ENCODE data around the gene PIEZO2.
"Not testable (repeated sequence)": the region's sequence is repeated elsewhere in the genome, so short reads cannot be mapped to it uniquely, and the experiment has no call there.

The PIEZO2 gene

GRCh38 chr18:10660179-10660884 lies 489.0 kb downstream of the PIEZO2 start:
- no peak for DNase-seq

GRCh38 chr18:10659594-10659993 lies 489.8 kb downstream of the PIEZO2 start:
- no peak for DNase-seq

GRCh38 chr18:10659000-10659399 lies 490.4 kb downstream of the PIEZO2 start:
- DNase-seq, result no peak

- not testable (repeated sequence) for DNase-seq
Measured at GRCh38 chr18:10644003-10644402, 505.4 kb downstream of the PIEZO2 start.

DNA sequence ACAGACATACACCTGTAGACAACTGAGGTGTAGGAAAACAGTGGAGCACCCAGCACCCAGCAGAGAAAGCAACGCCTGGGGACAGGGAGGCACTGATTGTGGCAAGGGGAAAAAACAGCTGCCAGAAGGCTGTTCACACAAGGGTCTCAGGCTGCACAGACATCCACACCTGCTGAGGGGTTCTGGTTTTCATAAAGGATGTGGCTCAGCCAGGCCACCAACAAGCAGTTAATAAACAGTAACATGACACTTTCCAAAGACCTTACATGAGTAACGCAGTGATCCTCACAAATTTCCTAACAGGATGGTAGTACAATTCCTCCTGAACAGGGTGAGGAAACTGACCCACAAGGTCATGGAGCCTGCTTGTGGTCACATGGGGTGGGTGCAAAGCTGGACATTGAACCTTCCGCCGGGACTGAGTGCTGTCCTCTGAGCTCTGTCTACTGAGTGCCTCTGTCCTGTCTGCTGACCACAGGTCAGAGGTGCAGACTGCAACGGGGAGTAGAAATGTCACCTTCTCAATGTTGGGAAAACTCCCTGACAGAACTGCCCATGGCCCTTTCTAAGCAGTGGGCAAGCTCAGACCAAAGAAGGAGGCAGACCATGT lies 506.3 kb downstream of the PIEZO2 start:
- DNase-seq, result not testable (repeated sequence)

DNA sequence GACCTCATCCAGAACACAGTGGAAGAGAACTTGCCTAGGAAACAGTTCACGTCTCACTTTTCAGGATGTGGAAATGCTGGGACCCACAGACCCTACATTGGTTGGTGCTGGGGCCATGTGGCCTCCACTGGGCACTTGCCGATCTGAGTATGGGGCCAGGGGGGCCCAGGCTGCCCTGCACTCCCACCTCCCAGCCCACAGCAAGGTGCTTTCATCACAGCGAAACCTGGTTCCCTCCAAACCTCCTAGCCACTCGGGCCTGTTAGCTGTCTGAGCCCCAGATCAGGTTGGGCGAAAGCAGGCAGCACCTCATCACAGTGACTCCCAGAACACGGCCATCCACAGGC lies 510.9 kb downstream of the PIEZO2 start:
- DNase-seq, result not testable (repeated sequence)

DNA sequence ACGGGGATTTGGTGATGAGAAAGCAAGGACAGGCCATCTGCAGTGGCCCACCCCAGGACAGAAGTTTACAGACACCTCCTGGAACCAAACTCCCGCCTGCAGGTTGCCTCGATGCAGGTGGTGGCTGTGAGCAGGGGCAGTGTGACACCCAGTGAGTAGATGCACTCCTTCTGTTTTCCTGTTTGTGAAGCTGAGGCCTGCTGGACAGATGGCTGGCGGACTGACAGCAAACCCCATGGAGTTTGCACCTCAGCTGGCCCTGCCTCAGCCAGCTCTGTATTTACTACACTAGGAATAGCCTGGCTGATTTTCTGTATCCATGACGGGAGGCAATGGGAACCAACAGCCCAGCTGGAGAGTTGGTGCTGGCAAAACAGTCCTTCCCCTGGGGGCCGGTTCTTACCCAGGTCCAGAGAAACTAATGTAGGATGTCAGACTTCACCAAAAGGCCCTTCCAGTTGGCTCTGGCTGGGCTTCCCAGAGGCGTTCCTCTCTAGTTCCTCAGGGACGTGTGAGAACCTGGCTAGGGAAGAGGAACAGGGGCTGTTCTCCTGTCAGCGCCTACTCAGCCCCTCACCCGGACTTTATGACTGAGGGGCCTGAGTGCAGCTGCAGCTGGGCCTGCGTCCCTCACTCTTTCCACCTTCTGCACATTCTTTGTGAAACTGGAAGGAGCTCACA lies 511.4 kb downstream of the PIEZO2 start:
- not testable (repeated sequence) for DNase-seq

DNA sequence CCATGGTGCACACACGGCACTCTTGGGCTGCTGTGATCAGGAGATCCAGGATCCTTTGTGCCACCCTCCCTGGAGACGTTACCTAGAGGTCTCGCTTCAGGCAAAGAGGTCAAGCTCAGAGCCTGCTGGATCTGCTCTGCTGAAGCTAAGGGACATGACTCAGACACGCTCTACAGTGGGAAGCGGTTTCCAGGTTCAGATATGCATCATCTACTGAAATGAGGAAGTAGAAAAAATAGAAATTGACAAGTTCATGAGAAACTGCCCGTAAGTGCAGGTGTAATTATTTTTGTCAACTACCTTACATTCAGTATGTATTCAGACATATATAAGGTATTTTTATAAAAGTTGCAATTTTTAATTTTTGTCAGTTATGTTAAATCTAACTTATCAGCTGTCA lies 520.3 kb downstream of the PIEZO2 start:
- not testable (repeated sequence) for DNase-seq

DNA sequence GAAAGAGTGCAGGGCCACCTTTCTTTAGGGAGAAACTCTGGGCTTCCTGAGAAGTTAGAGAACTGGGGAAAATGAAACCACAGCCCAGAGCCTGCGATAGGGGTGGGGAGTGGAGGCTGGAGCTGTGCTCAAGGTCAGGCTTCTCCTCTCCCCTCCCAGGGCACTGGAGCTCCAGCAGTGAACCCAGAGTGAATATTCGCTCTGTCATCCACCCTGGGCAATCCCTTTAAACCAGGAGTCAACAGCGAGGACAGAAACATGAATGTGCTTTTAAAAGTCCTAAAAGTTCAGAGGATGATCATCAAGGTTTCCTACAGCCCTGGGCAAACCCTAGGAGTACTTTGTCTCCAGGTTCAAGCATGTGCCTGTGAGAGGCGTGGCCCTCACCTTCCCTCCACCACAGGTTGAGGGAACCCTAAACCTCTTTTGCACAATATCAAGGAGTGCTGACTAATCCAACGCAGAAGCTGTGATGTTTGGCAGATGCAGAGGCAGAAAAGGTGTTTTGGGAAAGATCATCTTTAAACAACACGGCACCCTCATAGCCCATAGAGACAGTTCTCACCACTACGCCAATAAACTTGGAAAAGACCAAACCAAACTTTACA lies 522.7 kb downstream of the PIEZO2 start:
- not testable (repeated sequence) for DNase-seq

DNA sequence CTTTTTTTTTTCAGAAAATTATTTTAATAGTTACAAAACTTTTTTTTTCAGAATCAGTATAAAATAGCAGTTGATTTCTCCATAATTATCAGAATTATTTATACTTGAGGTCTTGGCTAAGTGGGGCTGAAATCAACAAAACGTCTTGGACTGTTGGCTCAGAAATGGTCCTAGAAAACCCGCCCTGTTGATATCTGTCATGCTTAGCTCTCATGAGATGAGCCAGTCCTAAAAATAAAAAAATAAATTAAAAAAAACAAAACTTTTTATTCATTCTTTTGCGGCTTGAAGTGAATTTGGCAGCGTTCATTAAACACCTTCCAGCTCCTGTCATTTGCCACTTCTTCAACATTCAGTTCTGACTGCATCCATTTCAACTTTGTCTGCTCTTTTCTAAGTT lies 525.8 kb downstream of the PIEZO2 start:
- DNase-seq, result not testable (repeated sequence)

DNA sequence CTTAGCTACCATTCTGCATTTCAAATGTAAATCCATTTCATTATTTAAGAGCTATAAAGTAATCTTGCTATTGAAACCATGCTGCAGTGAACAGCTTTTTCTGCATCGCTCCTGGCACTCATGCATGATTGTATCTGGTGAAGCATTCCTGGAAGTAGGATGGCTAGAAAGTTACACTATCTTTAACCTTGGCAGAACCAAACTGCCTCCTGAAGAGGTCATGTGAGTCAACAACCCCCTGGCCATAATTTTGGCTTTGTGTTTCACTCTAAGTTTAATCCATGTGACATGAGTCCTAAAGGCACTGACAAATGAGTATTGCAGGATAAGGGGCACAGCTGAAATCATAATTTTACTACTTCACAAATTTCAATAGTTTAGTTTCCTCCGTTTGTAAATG lies 526.4 kb downstream of the PIEZO2 start:
- not testable (repeated sequence) for DNase-seq

- DNase-seq, result not testable (repeated sequence)
Measured at GRCh38 chr18:10620670-10621329, 528.6 kb downstream of the PIEZO2 start.
